ENCODE results near the gene SEMA3C.

The SEMA3C gene

GRCh38 chr7:80779456-80779855 is 139.4 kb downstream of the SEMA3C start:
- no peaks in the 10 kb centered on the region for H3K27me3 ChIP-seq (ENCODE audit: insufficient read depth, low read length)
- H3K4me1 ChIP-seq (ENCODE audit: control insufficient read depth, insufficient read depth, low read length, unreplicated experiment), result peaks cover 58% of the 10 kb centered on the region
- peaks cover 19% of the 10 kb centered on the region for H3K36me3 ChIP-seq (ENCODE audit: insufficient read depth, low read length)
- peaks cover 9% of the 10 kb centered on the region for H3K79me2 ChIP-seq (ENCODE audit: control insufficient read depth, insufficient read depth, low read length, unreplicated experiment)
- H3K27ac ChIP-seq (ENCODE audit: low read depth, low read length), result no peak overlapping the region
- no peak overlapping the region for H3K4me3 ChIP-seq (ENCODE audit: low read depth, low read length)
- H2AFZ ChIP-seq (ENCODE audit: low read length, unreplicated experiment), result no peak overlapping the region

- Histone ChIP-seq H2AFZ (ENCODE audit: low read length, unreplicated experiment) (no peak overlapping the region), H3K79me2 (ENCODE audit: control insufficient read depth, insufficient read depth, low read length, unreplicated experiment) (peaks cover 5% of the 10 kb centered on the region), H3K4me3 (ENCODE audit: low read depth, low read length) (no peak overlapping the region), H3K27ac (ENCODE audit: low read depth, low read length) (no peak overlapping the region), H3K4me1 (ENCODE audit: control insufficient read depth, insufficient read depth, low read length, unreplicated experiment) (peaks cover 23% of the 10 kb centered on the region), H3K27me3 (ENCODE audit: insufficient read depth, low read length) (no peaks in the 10 kb centered on the region), H3K36me3 (ENCODE audit: insufficient read depth, low read length) (peaks cover 27% of the 10 kb centered on the region)
Observed at GRCh38 chr7:80775897-80776296, 143.0 kb downstream of the SEMA3C start.

- Histone ChIP-seq H2AFZ (ENCODE audit: low read length, unreplicated experiment) (no peak overlapping the region), H3K79me2 (ENCODE audit: control insufficient read depth, insufficient read depth, low read length, unreplicated experiment) (peaks cover 5% of the 10 kb centered on the region), H3K27ac (ENCODE audit: low read depth, low read length) (no peak overlapping the region), H3K4me1 (ENCODE audit: control insufficient read depth, insufficient read depth, low read length, unreplicated experiment) (peaks cover 19% of the 10 kb centered on the region), H3K4me3 (ENCODE audit: low read depth, low read length) (no peak overlapping the region), H3K36me3 (ENCODE audit: insufficient read depth, low read length) (peaks cover 32% of the 10 kb centered on the region), H3K27me3 (ENCODE audit: insufficient read depth, low read length) (no peaks in the 10 kb centered on the region)
Observed at GRCh38 chr7:80775482-80775881, 143.4 kb downstream of the SEMA3C start.

- Histone ChIP-seq H3K36me3 (ENCODE audit: insufficient read depth, low read length) (peaks cover 36% of the 10 kb centered on the region), H3K4me1 (ENCODE audit: control insufficient read depth, insufficient read depth, low read length, unreplicated experiment) (peaks cover 12% of the 10 kb centered on the region), H3K27me3 (ENCODE audit: insufficient read depth, low read length) (no peaks in the 10 kb centered on the region), H3K79me2 (ENCODE audit: control insufficient read depth, insufficient read depth, low read length, unreplicated experiment) (peaks cover 5% of the 10 kb centered on the region), H3K4me3 (ENCODE audit: low read depth, low read length) (no peak overlapping the region), H2AFZ (ENCODE audit: low read length, unreplicated experiment) (no peak overlapping the region), H3K27ac (ENCODE audit: low read depth, low read length) (no peak overlapping the region)
Observed at GRCh38 chr7:80774843-80775242, 144.0 kb downstream of the SEMA3C start.

GRCh38 chr7:80773787-80774508 is 144.9 kb downstream of the SEMA3C start:
- peaks cover 27% of the 10 kb centered on the region; the same call in 1 of the 2 replicates for H3K36me3 ChIP-seq (ENCODE audit: insufficient read depth, low read length)
- H3K79me2 ChIP-seq (ENCODE audit: control insufficient read depth, insufficient read depth, low read length, unreplicated experiment), result no peaks in the 10 kb centered on the region
- no peak overlapping the region for H3K27ac ChIP-seq (ENCODE audit: low read depth, low read length)

GRCh38 chr7:80772347-80772993 is 146.4 kb downstream of the SEMA3C start:
- H2AFZ ChIP-seq (ENCODE audit: low read length, unreplicated experiment), result no peak overlapping the region
- H3K4me3 ChIP-seq (ENCODE audit: low read depth, low read length), result no peak overlapping the region
- H3K27ac ChIP-seq (ENCODE audit: low read depth, low read length), result no peak overlapping the region
- peaks cover 24% of the 10 kb centered on the region; the same call in 1 of the 2 replicates for H3K36me3 ChIP-seq (ENCODE audit: insufficient read depth, low read length)
- peaks cover 7% of the 10 kb centered on the region for H3K4me1 ChIP-seq (ENCODE audit: control insufficient read depth, insufficient read depth, low read length, unreplicated experiment)
- no peaks in the 10 kb centered on the region for H3K27me3 ChIP-seq (ENCODE audit: insufficient read depth, low read length)
- no peaks in the 10 kb centered on the region for H3K79me2 ChIP-seq (ENCODE audit: control insufficient read depth, insufficient read depth, low read length, unreplicated experiment)

More at GRCh38 chr7:80773787-80774508, 144.9 kb downstream of the SEMA3C start:
- no peak overlapping the region for H3K4me3 ChIP-seq (ENCODE audit: low read depth, low read length)
- no peaks in the 10 kb centered on the region for H3K27me3 ChIP-seq (ENCODE audit: insufficient read depth, low read length)
- H2AFZ ChIP-seq (ENCODE audit: low read length, unreplicated experiment), result no peak overlapping the region
- peaks cover 7% of the 10 kb centered on the region for H3K4me1 ChIP-seq (ENCODE audit: control insufficient read depth, insufficient read depth, low read length, unreplicated experiment)

GRCh38 chr7:80771523-80771922 is 147.3 kb downstream of the SEMA3C start:
- peaks cover 7% of the 10 kb centered on the region for H3K4me1 ChIP-seq (ENCODE audit: control insufficient read depth, insufficient read depth, low read length, unreplicated experiment)
- no peaks in the 10 kb centered on the region for H3K27me3 ChIP-seq (ENCODE audit: insufficient read depth, low read length)
- H2AFZ ChIP-seq (ENCODE audit: low read length, unreplicated experiment), result no peak overlapping the region
- H3K4me3 ChIP-seq (ENCODE audit: low read depth, low read length), result no peak overlapping the region
- H3K79me2 ChIP-seq (ENCODE audit: control insufficient read depth, insufficient read depth, low read length, unreplicated experiment), result no peaks in the 10 kb centered on the region
- H3K27ac ChIP-seq (ENCODE audit: low read depth, low read length), result no peak overlapping the region
- peaks cover 24% of the 10 kb centered on the region; the same call in 1 of the 2 replicates for H3K36me3 ChIP-seq (ENCODE audit: insufficient read depth, low read length)

DNA sequence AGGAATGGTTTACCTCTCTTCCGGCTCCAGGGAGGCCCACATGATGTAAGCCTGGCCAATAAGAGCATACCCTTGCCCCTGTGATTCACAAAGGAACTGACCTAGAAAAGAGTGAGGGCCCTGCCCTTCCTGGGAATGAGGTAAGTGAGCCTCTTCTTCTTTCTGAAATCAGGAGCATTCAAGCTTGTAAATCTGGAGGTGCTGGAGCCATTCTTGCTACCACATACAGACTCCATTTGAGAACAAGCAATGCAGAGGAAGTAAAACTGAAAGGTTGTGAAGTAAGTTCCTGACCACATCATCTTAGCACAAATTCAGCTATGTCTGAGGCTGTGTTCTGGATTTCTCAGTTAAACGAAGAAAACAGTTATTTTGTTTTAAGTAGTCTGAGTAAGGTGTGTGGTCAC is 148.2 kb downstream of the SEMA3C start:
- Histone ChIP-seq H2AFZ (ENCODE audit: low read length, unreplicated experiment) (no peak overlapping the region), H3K36me3 (ENCODE audit: insufficient read depth, low read length) (peaks cover 24% of the 10 kb centered on the region; the same call in 1 of the 2 replicates), H3K27ac (ENCODE audit: low read depth, low read length) (no peak overlapping the region), H3K4me1 (ENCODE audit: control insufficient read depth, insufficient read depth, low read length, unreplicated experiment) (peaks cover 3% of the 10 kb centered on the region), H3K4me3 (ENCODE audit: low read depth, low read length) (no peak overlapping the region), H3K79me2 (ENCODE audit: control insufficient read depth, insufficient read depth, low read length, unreplicated experiment) (no peaks in the 10 kb centered on the region), H3K27me3 (ENCODE audit: insufficient read depth, low read length) (no peaks in the 10 kb centered on the region)

DNA sequence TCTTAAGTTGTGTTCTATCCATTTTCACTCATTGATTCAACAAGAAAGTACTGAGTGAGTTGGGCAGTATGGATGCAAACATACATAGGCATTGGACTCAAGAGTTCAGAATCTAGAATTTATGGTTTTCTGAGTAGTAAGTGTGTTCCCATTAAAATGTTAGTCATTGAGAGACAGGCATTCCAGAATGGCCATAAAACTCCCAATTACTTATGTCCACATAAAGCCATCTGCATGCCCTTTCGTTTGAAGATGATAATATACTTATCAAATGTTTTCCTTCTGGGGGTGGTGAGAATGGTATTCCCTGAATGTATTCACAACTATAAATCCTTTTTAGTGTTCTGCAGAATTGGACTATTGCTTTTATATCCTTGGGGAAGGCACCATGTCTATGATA is 148.8 kb downstream of the SEMA3C start:
- no peaks in the 10 kb centered on the region for H3K4me1 ChIP-seq (ENCODE audit: control insufficient read depth, insufficient read depth, low read length, unreplicated experiment)
- H3K36me3 ChIP-seq (ENCODE audit: insufficient read depth, low read length), result peaks cover 24% of the 10 kb centered on the region; the same call in 1 of the 2 replicates
- no peak overlapping the region for H3K4me3 ChIP-seq (ENCODE audit: low read depth, low read length)
- no peaks in the 10 kb centered on the region for H3K27me3 ChIP-seq (ENCODE audit: insufficient read depth, low read length)
- no peak overlapping the region for H2AFZ ChIP-seq (ENCODE audit: low read length, unreplicated experiment)
- H3K79me2 ChIP-seq (ENCODE audit: control insufficient read depth, insufficient read depth, low read length, unreplicated experiment), result no peaks in the 10 kb centered on the region
- H3K27ac ChIP-seq (ENCODE audit: low read depth, low read length), result no peak overlapping the region

GRCh38 chr7:80768756-80769155 is 150.1 kb downstream of the SEMA3C start:
- Histone ChIP-seq H3K27ac (ENCODE audit: low read depth, low read length) (no peak overlapping the region), H2AFZ (ENCODE audit: low read length, unreplicated experiment) (no peak overlapping the region), H3K27me3 (ENCODE audit: insufficient read depth, low read length) (no peaks in the 10 kb centered on the region), H3K4me3 (ENCODE audit: low read depth, low read length) (no peak overlapping the region), H3K4me1 (ENCODE audit: control insufficient read depth, insufficient read depth, low read length, unreplicated experiment) (no peaks in the 10 kb centered on the region), H3K79me2 (ENCODE audit: control insufficient read depth, insufficient read depth, low read length, unreplicated experiment) (no peaks in the 10 kb centered on the region), H3K36me3 (ENCODE audit: insufficient read depth, low read length) (peaks cover 31% of the 10 kb centered on the region)

- Histone ChIP-seq H3K4me1 (ENCODE audit: control insufficient read depth, insufficient read depth, low read length, unreplicated experiment) (no peaks in the 10 kb centered on the region), H3K27me3 (ENCODE audit: insufficient read depth, low read length) (no peaks in the 10 kb centered on the region), H3K4me3 (ENCODE audit: low read depth, low read length) (no peak overlapping the region), H3K27ac (ENCODE audit: low read depth, low read length) (no peak overlapping the region), H3K36me3 (ENCODE audit: insufficient read depth, low read length) (peaks cover 35% of the 10 kb centered on the region), H2AFZ (ENCODE audit: low read length, unreplicated experiment) (no peak overlapping the region), H3K79me2 (ENCODE audit: control insufficient read depth, insufficient read depth, low read length, unreplicated experiment) (no peaks in the 10 kb centered on the region)
Observed at GRCh38 chr7:80767654-80768053, 151.2 kb downstream of the SEMA3C start.
